ENCODE data around the gene GABBR2. TPM values are rescaled to one million over a fixed set of nuclear protein-coding genes. Genes with fewer than 3 reads are reported as not detected.

The GABBR2 gene
- total and polyA plus RNA-seq, 2 of the 8 experiments (the other 6 are each of a cell fraction or from before 2014, with no cell fraction given), result 0.50 to 1.2 TPM

GRCh38 chr9:98262056-98262455 lies 446.7 kb downstream of the GABBR2 start:
- peaks cover 0 to 3% (median 0%) of the 10 kb centered on the region in 4 experiments; a peak in 1 of 7 replicates for H3K4me1 ChIP-seq (replicated peaks in 1 of 4; ENCODE audit: control insufficient read depth in 3 of 4, insufficient read depth in 4 of 4, low read length in 3 of 4)
- POLR2A ChIA-PET (ENCODE audit: partially characterized antibody), result interaction anchor here (1.7 kb wide), 1 partner anchor 176 kb away, joined by 5 read pairs; no protein-coding TSS in a partner anchor
- 93% methylated on average over 3 of the region's 3 CpGs; no CpG with 5 or more reads in 1 of the 2 experiments for WGBS, 2 experiments (ENCODE audit: extremely low coverage in 1 of 2, insufficient coverage in 1 of 2, insufficient read length in 1 of 2, insufficient replicate concordance in 2 of 2, low coverage in 1 of 2, low lambda C conversion rate in 2 of 2, missing lambda C conversion rate in 1 of 2)
- H3K9ac ChIP-seq (replicated peaks in 1 of 4; ENCODE audit: extremely low read depth in 1 of 4, low read depth in 3 of 4, low read length in 3 of 4), result no peak overlapping the region
- no peak overlapping the region for H3K27ac ChIP-seq (ENCODE audit: low read depth, low read length)
- H2BK120ac ChIP-seq (replicated peaks; ENCODE audit: low read depth, low read length), result no peak overlapping the region
- no peak overlapping the region for H4K5ac ChIP-seq (ENCODE audit: insufficient read length, low read depth, low read length)
- H3K36me3 ChIP-seq (ENCODE audit: control insufficient read depth in 2 of 4, insufficient read depth in 4 of 4, low read length in 3 of 4), result no peaks in the 10 kb centered on the region
- H3K79me1 ChIP-seq (ENCODE audit: low read depth, low read length), result no peaks in the 10 kb centered on the region
- no peak overlapping the region for H2BK15ac ChIP-seq (ENCODE audit: low read length)
- H3K18ac ChIP-seq (ENCODE audit: extremely low read depth, low read length), result no peak overlapping the region
- no peak overlapping the region for H3K4me2 ChIP-seq (ENCODE audit: insufficient read depth in 1 of 2, low read depth in 2 of 2, low read length in 2 of 2)
- no peak overlapping the region for H3K56ac ChIP-seq (replicated peaks; ENCODE audit: insufficient read length, low read depth, low read length)
- no peaks in the 10 kb centered on the region for H3K9me3 ChIP-seq (ENCODE audit: insufficient read depth in 2 of 2, low read depth in 1 of 2, low read length in 1 of 2)
- no peaks in the 10 kb centered on the region; the same call in 1 of the 2 replicates for H3K23me2 ChIP-seq (ENCODE audit: low read depth, low read length)
- H4K91ac ChIP-seq (replicated peaks; ENCODE audit: insufficient read length, low read length), result no peak overlapping the region
- no peak overlapping the region for H4K8ac ChIP-seq (ENCODE audit: extremely low read depth, insufficient read depth, low read length)
- H4K20me1 ChIP-seq (replicated peaks in 1 of 2; ENCODE audit: control insufficient read depth in 1 of 2, insufficient read depth in 2 of 2, low read length in 2 of 2), result no peaks in the 10 kb centered on the region
- H2BK20ac ChIP-seq (ENCODE audit: low read length), result no peak overlapping the region
- no peaks in the 10 kb centered on the region for H3K27me3 ChIP-seq (replicated peaks in 1 of 4; ENCODE audit: control insufficient read depth in 3 of 4, extremely low read depth in 1 of 4, insufficient read depth in 3 of 4, low read length in 3 of 4)
- H2BK5ac ChIP-seq (ENCODE audit: low read depth, low read length), result no peak overlapping the region
- no peak overlapping the region for H3K23ac ChIP-seq (ENCODE audit: insufficient read length)
- H3K4me3 ChIP-seq (ENCODE audit: extremely low read depth in 1 of 4, insufficient read depth in 2 of 4, low read depth in 3 of 4, low read length in 4 of 4), result no peak overlapping the region
- no peak for FAIRE-seq
- no peak overlapping the region for H3K14ac ChIP-seq (ENCODE audit: insufficient read length)
- no peak overlapping the region for H3K4ac ChIP-seq (replicated peaks; ENCODE audit: insufficient read length, low read depth, low read length)
- no peak for DNase-seq (ENCODE audit: low read depth in 1 of 2, low spot score in 2 of 2)
- H2BK12ac ChIP-seq (ENCODE audit: low read depth, low read length), result no peak overlapping the region
- no peaks in the 10 kb centered on the region for H3K79me2 ChIP-seq (ENCODE audit: control insufficient read depth in 1 of 2, insufficient read depth in 2 of 2, low read length in 2 of 2)
- no peak overlapping the region for H2AFZ ChIP-seq (ENCODE audit: low read length)
- CTCF ChIA-PET (ENCODE audit: partially characterized antibody), result interaction anchor here (0.7 to 3.0 kb wide), 12 partner anchors 21 to 157 kb away, joined by 3 to 20 read pairs (median 8); no protein-coding TSS in a partner anchor
- no peak overlapping the region for H2AK5ac ChIP-seq (ENCODE audit: low read depth, low read length)
- TF ChIP-seq TBP (IDR thresholded peaks at IDR 0.05; ENCODE audit: low read depth, low read length) (no peak), BCL11A (IDR thresholded peaks at IDR 0.05; ENCODE audit: low read depth in 2 of 2, low read length in 2 of 2) (no peak), PHF8 (conservative IDR thresholded peaks at IDR 0.05; ENCODE audit: low read depth, low read length) (no peak), KDM1A (IDR thresholded peaks at IDR 0.05; ENCODE audit: borderline replicate concordance, low read length) (no peak), SRF (IDR thresholded peaks at IDR 0.05; ENCODE audit: low read depth, low read length) (no peak), CHD1 (IDR thresholded peaks at IDR 0.05; ENCODE audit: low read depth, low read length) (no peak), BRCA1 (IDR thresholded peaks at IDR 0.05; ENCODE audit: low read depth, low read length) (no peak), MAX (IDR thresholded peaks at IDR 0.05) (no peak), EZH2 (IDR thresholded peaks at IDR 0.05; ENCODE audit: low read depth, low read length, severe bottlenecking) (no peak), SIX5 (IDR thresholded peaks at IDR 0.05; ENCODE audit: low read depth, low read length) (no peak), BACH1 (IDR thresholded peaks at IDR 0.05; ENCODE audit: low read length) (no peak), ZNF274 (IDR thresholded peaks at IDR 0.05; ENCODE audit: borderline replicate concordance, extremely low read depth, low read length) (no peak), KDM5A (IDR thresholded peaks at IDR 0.05; ENCODE audit: low read length) (no peak), HDAC2 (IDR thresholded peaks at IDR 0.05; ENCODE audit: borderline replicate concordance in 1 of 2, low read depth in 2 of 2, low read length in 2 of 2) (no peak), JUN (IDR thresholded peaks at IDR 0.05; ENCODE audit: low read depth, low read length) (no peak)

Data from H1 (cell line).